Ishikawa (cell line): ENCODE results near the gene GBP6.

Experiments used
- CEBPB ChIP-seq: IDR thresholded peaks from 2 replicates; pipeline ENCODE4 v1.6.1; 2012
- CREB1 ChIP-seq: IDR thresholded peaks from 2 replicates; pipeline ENCODE4 v1.6.1; 2012; ENCODE audit warnings: low read depth
- EGR1 ChIP-seq: IDR thresholded peaks from 2 replicates; pipeline ENCODE4 v1.6.1; 2012
- EP300 ChIP-seq: IDR thresholded peaks from 2 replicates; pipeline ENCODE4 v1.6.1; 2012; ENCODE audit warnings: borderline replicate concordance
- FOXM1 ChIP-seq: IDR thresholded peaks from 2 replicates; pipeline ENCODE4 v1.6.1; 2012; ENCODE audit warnings: low read depth, borderline replicate concordance
- MAX ChIP-seq: IDR thresholded peaks from 2 replicates; pipeline ENCODE4 v1.6.1; 2012
- NFIC ChIP-seq: IDR thresholded peaks from 2 replicates; pipeline ENCODE4 v1.6.1; 2012
- RAD21 ChIP-seq: IDR thresholded peaks from 2 replicates; pipeline ENCODE4 v1.6.1; 2012; ENCODE audit warnings: low read depth
- TAF1 ChIP-seq: IDR thresholded peaks from 2 replicates; pipeline ENCODE4 v1.6.1; 2012; ENCODE audit warnings: low read depth, mild to moderate bottlenecking
- TCF12 ChIP-seq: IDR thresholded peaks from 2 replicates; pipeline ENCODE4 v1.6.1; 2012; ENCODE audit warnings: low read depth
- TEAD4 ChIP-seq: IDR thresholded peaks from 2 replicates; pipeline ENCODE4 v1.6.1; 2012
- USF1 ChIP-seq: IDR thresholded peaks from 2 replicates; pipeline ENCODE4 v1.6.1; 2012
- YY1 ChIP-seq: IDR thresholded peaks from 2 replicates; pipeline ENCODE4 v1.6.1; 2012; ENCODE audit warnings: low read depth
- ZBTB7A ChIP-seq: IDR thresholded peaks from 2 replicates; pipeline ENCODE4 v1.6.1; 2012; ENCODE audit warnings: low read depth
- TF ChIP-seq, protein P1 (sequence below): IDR thresholded peaks from 2 replicates; pipeline ENCODE4 v1.6.1; 2012; ENCODE audit warnings: low read depth, mild to moderate bottlenecking

GBP6 gene

GRCh38 chr1:89390707-89391106, 26.8 kb downstream of the GBP6 start:
- TF ChIP-seq, protein P1, sequence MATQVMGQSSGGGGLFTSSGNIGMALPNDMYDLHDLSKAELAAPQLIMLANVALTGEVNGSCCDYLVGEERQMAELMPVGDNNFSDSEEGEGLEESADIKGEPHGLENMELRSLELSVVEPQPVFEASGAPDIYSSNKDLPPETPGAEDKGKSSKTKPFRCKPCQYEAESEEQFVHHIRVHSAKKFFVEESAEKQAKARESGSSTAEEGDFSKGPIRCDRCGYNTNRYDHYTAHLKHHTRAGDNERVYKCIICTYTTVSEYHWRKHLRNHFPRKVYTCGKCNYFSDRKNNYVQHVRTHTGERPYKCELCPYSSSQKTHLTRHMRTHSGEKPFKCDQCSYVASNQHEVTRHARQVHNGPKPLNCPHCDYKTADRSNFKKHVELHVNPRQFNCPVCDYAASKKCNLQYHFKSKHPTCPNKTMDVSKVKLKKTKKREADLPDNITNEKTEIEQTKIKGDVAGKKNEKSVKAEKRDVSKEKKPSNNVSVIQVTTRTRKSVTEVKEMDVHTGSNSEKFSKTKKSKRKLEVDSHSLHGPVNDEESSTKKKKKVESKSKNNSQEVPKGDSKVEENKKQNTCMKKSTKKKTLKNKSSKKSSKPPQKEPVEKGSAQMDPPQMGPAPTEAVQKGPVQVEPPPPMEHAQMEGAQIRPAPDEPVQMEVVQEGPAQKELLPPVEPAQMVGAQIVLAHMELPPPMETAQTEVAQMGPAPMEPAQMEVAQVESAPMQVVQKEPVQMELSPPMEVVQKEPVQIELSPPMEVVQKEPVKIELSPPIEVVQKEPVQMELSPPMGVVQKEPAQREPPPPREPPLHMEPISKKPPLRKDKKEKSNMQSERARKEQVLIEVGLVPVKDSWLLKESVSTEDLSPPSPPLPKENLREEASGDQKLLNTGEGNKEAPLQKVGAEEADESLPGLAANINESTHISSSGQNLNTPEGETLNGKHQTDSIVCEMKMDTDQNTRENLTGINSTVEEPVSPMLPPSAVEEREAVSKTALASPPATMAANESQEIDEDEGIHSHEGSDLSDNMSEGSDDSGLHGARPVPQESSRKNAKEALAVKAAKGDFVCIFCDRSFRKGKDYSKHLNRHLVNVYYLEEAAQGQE = no peak
- TF ChIP-seq RAD21 (no peak), EGR1 (no peak), EP300 (no peak), TAF1 (no peak), ZBTB7A (no peak), CREB1 (no peak), FOXM1 (no peak), CEBPB (no peak), USF1 (no peak), TEAD4 (no peak), TCF12 (no peak), NFIC (no peak), MAX (no peak), YY1 (no peak)

GRCh38 chr1:89391686-89392085, 27.8 kb downstream of the GBP6 start:
- no peak for TF ChIP-seq NFIC
- no peak for TF ChIP-seq TEAD4
- TF ChIP-seq USF1 = no peak
- no peak for TF ChIP-seq MAX
- no peak for TF ChIP-seq TAF1
- no peak for TF ChIP-seq RAD21
- TF ChIP-seq EP300 = no peak

DNA sequence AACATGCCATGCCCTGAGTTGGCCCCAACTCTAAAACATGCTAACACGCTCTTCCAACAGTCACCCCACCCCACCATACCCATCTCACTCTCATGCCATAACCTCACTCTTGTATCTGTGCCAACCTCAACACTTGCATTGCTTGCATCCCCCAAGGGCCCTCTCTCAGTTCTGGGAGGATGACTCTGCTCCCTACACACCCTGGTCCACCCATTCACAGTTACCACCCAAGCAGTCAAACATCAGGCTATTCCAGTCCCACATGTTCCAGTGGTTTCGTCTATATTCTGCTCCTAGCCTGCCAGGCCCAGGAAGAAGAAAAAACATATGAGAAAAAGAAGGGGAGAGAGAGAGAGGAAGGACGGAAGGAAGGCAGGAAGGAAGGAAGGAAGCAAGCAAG, 31.0 kb downstream of the GBP6 start:
- TF ChIP-seq USF1 (no peak), CREB1 (no peak), EP300 (no peak), RAD21 (no peak), YY1 (no peak), ZBTB7A (no peak), TEAD4 (no peak), MAX (no peak), NFIC (no peak), FOXM1 (no peak), EGR1 (no peak), TAF1 (no peak), CEBPB (no peak), TCF12 (no peak)
- TF ChIP-seq, protein P1 = no peak

DNA sequence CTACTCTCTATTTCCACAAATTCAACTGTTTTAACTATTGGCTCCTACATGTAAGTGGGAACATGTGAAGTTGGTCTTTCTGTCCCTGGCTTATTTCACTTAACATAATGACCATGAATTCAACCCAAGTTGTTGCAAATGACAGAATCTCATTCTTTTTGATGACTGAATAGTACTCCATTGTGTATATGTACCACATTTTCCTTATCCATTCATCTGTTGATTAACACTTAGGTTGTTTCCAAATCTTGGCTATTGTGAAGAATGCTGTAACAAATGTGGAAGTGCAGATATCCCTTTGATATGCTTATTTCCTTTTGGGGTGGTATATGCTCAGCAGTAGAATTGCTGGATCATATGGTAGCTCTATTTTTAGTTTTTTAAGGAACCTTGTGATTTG, 33.0 kb downstream of the GBP6 start:
- TF ChIP-seq USF1 (no peak), TAF1 (no peak)

DNA sequence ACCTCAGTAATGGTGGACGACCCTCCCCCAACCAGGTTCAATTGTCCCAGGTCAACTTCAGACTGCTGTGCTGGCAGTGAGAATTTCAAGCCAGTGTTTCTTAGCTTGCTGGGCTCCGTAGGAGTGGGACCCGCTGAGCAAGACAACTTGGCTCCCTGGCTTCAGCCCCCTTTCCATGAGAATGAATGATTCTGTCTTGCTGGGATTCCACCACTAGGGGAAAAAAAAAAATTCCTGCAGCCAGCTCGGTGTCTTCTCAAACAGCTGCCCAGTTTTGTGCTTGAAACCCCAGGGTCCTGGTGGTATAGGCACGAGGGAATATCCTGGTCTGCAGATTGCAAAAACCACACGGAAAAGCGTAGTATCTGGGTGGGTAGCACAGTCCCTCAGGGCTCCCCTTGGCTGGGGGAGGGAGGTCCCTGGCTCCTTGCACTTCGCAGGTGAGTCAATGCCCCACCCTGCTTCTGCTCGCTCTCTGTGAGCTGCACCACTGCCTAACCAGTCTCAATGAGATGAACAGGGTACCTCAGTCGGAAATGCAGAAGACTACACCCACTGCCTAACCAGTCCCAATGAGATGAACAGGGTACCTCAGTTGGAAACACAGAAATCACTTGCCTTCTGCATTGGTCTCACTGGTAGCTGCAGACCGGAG, 41.5 kb downstream of the GBP6 start:
- no peak for TF ChIP-seq FOXM1
- TF ChIP-seq YY1 = no peak
- no peak for TF ChIP-seq USF1
- TF ChIP-seq EP300 = no peak
- TF ChIP-seq, protein P1 = no peak
- no peak for TF ChIP-seq RAD21
- TF ChIP-seq ZBTB7A = no peak
- no peak for TF ChIP-seq TAF1
